ENCODE results near the gene SLC22A23.

The SLC22A23 gene

GRCh38 chr6:3425574-3425973, 31.3 kb downstream of the SLC22A23 start:
- H3K27me3 ChIP-seq (ENCODE audit: insufficient read depth, low read length, poor library complexity): peaks cover 36% of the 10 kb centered on the region
- no peak for DNase-seq
- no peak for ATAC-seq (ENCODE audit: insufficient read depth, low read depth)
- H4K20me1 ChIP-seq (ENCODE audit: insufficient read depth, low read length): peaks cover 4% of the 10 kb centered on the region; the same call in 1 of the 2 replicates
- H3K9me3 ChIP-seq (ENCODE audit: insufficient read depth, low read length, severe bottlenecking): no peaks in the 10 kb centered on the region
- H3K9ac ChIP-seq (ENCODE audit: low read depth, low read length): no peak overlapping the region
- TF ChIP-seq EZH2 (IDR thresholded peaks at IDR 0.05; ENCODE audit: borderline replicate concordance, low read depth, low read length, severe bottlenecking): no peak
- TF ChIP-seq CTCF (IDR thresholded peaks at IDR 0.05; ENCODE audit: borderline replicate concordance, extremely low read depth, low read length, poor library complexity, severe bottlenecking): no peak
- no peak overlapping the region for H3K4me3 ChIP-seq (ENCODE audit: low read depth in 1 of 2, low read length in 2 of 2)
- no peak overlapping the region for H3K4me2 ChIP-seq (ENCODE audit: insufficient read depth, low read length)
- no peak overlapping the region for H3K27ac ChIP-seq (ENCODE audit: low read length)
- H3K4me1 ChIP-seq (ENCODE audit: insufficient read depth, low read length): no peaks in the 10 kb centered on the region
- H3K79me2 ChIP-seq (ENCODE audit: insufficient read depth, low read length): no peaks in the 10 kb centered on the region
- no peaks in the 10 kb centered on the region for H3K36me3 ChIP-seq (ENCODE audit: insufficient read depth, low read length)
- no peak overlapping the region for H2AFZ ChIP-seq (ENCODE audit: low read depth, low read length)

GRCh38 chr6:3424185-3424927, 32.5 kb downstream of the SLC22A23 start:
- H4K20me1 ChIP-seq (ENCODE audit: insufficient read depth, low read length): peaks cover 4% of the 10 kb centered on the region; the same call in 1 of the 2 replicates
- no peak overlapping the region for H3K9ac ChIP-seq (ENCODE audit: low read depth, low read length)
- no peaks in the 10 kb centered on the region for H3K79me2 ChIP-seq (ENCODE audit: insufficient read depth, low read length)
- peaks cover 43% of the 10 kb centered on the region for H3K27me3 ChIP-seq (ENCODE audit: insufficient read depth, low read length, poor library complexity)
- no peak overlapping the region for H2AFZ ChIP-seq (ENCODE audit: low read depth, low read length)
- DNase-seq: no peak
- no peaks in the 10 kb centered on the region for H3K9me3 ChIP-seq (ENCODE audit: insufficient read depth, low read length, severe bottlenecking)
- no peak overlapping the region for H3K4me2 ChIP-seq (ENCODE audit: insufficient read depth, low read length)
- ATAC-seq (ENCODE audit: insufficient read depth, low read depth): no peak
- no peak overlapping the region for H3K4me3 ChIP-seq (ENCODE audit: low read depth in 1 of 2, low read length in 2 of 2)
- H3K36me3 ChIP-seq (ENCODE audit: insufficient read depth, low read length): no peaks in the 10 kb centered on the region
- H3K4me1 ChIP-seq (ENCODE audit: insufficient read depth, low read length): no peaks in the 10 kb centered on the region
- H3K27ac ChIP-seq (ENCODE audit: low read length): no peak overlapping the region
- TF ChIP-seq CTCF (IDR thresholded peaks at IDR 0.05; ENCODE audit: borderline replicate concordance, extremely low read depth, low read length, poor library complexity, severe bottlenecking) (no peak), EZH2 (IDR thresholded peaks at IDR 0.05; ENCODE audit: borderline replicate concordance, low read depth, low read length, severe bottlenecking) (no peak)

- Histone ChIP-seq H3K27me3 (ENCODE audit: insufficient read depth, low read length, poor library complexity) (peaks cover 47% of the 10 kb centered on the region), H3K9me3 (ENCODE audit: insufficient read depth, low read length, severe bottlenecking) (no peaks in the 10 kb centered on the region), H3K79me2 (ENCODE audit: insufficient read depth, low read length) (no peaks in the 10 kb centered on the region), H3K4me1 (ENCODE audit: insufficient read depth, low read length) (no peaks in the 10 kb centered on the region), H3K36me3 (ENCODE audit: insufficient read depth, low read length) (no peaks in the 10 kb centered on the region), H4K20me1 (ENCODE audit: insufficient read depth, low read length) (peaks cover 4% of the 10 kb centered on the region; the same call in 1 of the 2 replicates), H3K4me3 (ENCODE audit: low read depth in 1 of 2, low read length in 2 of 2) (no peak overlapping the region), H3K4me2 (ENCODE audit: insufficient read depth, low read length) (no peak overlapping the region), H3K9ac (ENCODE audit: low read depth, low read length) (no peak overlapping the region), H3K27ac (ENCODE audit: low read length) (no peak overlapping the region), H2AFZ (ENCODE audit: low read depth, low read length) (no peak overlapping the region)
- no peak for TF ChIP-seq CTCF (IDR thresholded peaks at IDR 0.05; ENCODE audit: borderline replicate concordance, extremely low read depth, low read length, poor library complexity, severe bottlenecking)
- TF ChIP-seq EZH2 (IDR thresholded peaks at IDR 0.05; ENCODE audit: borderline replicate concordance, low read depth, low read length, severe bottlenecking): no peak
- no peak for DNase-seq
- no peak for ATAC-seq (ENCODE audit: insufficient read depth, low read depth)
Measured at GRCh38 chr6:3423439-3424184, 33.2 kb downstream of the SLC22A23 start.

Data from DND-41 (cell line).